ENCODE data around the gene CLINT1. TPM values are rescaled to one million over a fixed set of nuclear protein-coding genes. Genes with fewer than 3 reads are reported as not detected.

CLINT1 gene
- total and polyA plus RNA-seq, 4 experiments from 2014 or later = 70.5 to 88.2 (median 77.4) TPM

DNA sequence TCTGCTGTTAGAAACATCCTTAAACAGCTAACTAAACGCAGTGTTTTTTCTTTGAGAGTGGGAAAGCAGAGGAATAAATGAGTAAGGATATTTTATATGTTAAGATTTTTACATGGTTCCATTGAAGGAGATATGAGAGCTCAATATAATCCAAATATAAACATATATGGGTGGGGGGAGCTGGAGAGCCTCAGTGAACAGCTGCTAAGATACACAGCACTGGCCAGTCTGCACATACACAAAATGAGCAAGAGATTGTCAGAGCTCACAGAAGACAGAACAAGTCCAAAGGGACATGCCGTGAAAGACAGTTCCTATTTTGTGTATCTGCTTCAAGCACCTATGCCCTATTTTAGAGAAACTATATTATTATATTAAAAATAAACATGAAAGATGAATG is 46.9 kb downstream of the CLINT1 start:
- H3K27me3 Mint-ChIP-seq = no peaks in the 10 kb centered on the region
- peaks cover 46 to 75% of the 10 kb centered on the region in 2 donors for H3K36me3 Mint-ChIP-seq
- DNase-seq = no peak

GRCh38 chr5:157808043-157808442 is 50.9 kb downstream of the CLINT1 start:
- no peak for DNase-seq
- Histone ChIP-seq H3K4me3 (ENCODE audit: low read length in 2 of 2) (no peak overlapping the region), H3K27ac (ENCODE audit: low read depth, low read length) (no peak overlapping the region), H3K9me3 (ENCODE audit: control insufficient read depth in 1 of 2, low read length in 2 of 2) (no peaks in the 10 kb centered on the region), H3K27me3 (ENCODE audit: insufficient read depth, low read length) (no peaks in the 10 kb centered on the region), H3K36me3 (ENCODE audit: insufficient read depth, low read length) (peaks cover 59% of the 10 kb centered on the region), H3K4me1 (ENCODE audit: insufficient read depth, low read length) (no peaks in the 10 kb centered on the region)
- no peaks in the 10 kb centered on the region for H3K4me1 Mint-ChIP-seq
- H3K4me3 Mint-ChIP-seq = no peak overlapping the region
- no peak overlapping the region for H3K27ac Mint-ChIP-seq
- ChIA-PET CTCF (ENCODE audit: partially characterized antibody) (interaction anchor here (0.6 to 1.7 kb wide), 3 partner anchors 9 to 141 kb away, joined by 4 to 9 read pairs (median 5); no protein-coding TSS in a partner anchor), POLR2A (ENCODE audit: partially characterized antibody) (no interaction called here)
- H3K27me3 Mint-ChIP-seq = no peaks in the 10 kb centered on the region
- peaks cover 64 to 76% of the 10 kb centered on the region in 2 donors for H3K36me3 Mint-ChIP-seq
- intact Hi-C loops (cut with micrococcal nuclease) = no loop called here
- H3K9me3 Mint-ChIP-seq = no peaks in the 10 kb centered on the region

More for the DNA sequence above, 46.9 kb downstream of the CLINT1 start:
- Histone ChIP-seq H3K36me3 (ENCODE audit: insufficient read depth, low read length) (peaks cover 58% of the 10 kb centered on the region), H3K27ac (ENCODE audit: low read depth, low read length) (no peak overlapping the region), H3K4me3 (ENCODE audit: low read length in 2 of 2) (no peak overlapping the region), H3K27me3 (ENCODE audit: insufficient read depth, low read length) (no peaks in the 10 kb centered on the region), H3K9me3 (ENCODE audit: control insufficient read depth in 1 of 2, low read length in 2 of 2) (no peaks in the 10 kb centered on the region), H3K4me1 (ENCODE audit: insufficient read depth, low read length) (no peaks in the 10 kb centered on the region)
- Mint-ChIP-seq H3K9me3 (no peaks in the 10 kb centered on the region), H3K27ac (no peak overlapping the region), H3K4me3 (no peak overlapping the region), H3K4me1 (peaks cover 0 to 2% (median 0%) of the 10 kb centered on the region in 4 donors)
- ChIA-PET CTCF (ENCODE audit: partially characterized antibody) (interaction anchor here (1.3 to 3.9 kb wide), 4 partner anchors 8 to 183 kb away, joined by 3 to 34 read pairs (median 4); no protein-coding TSS in a partner anchor), POLR2A (ENCODE audit: partially characterized antibody) (no interaction called here)
- intact Hi-C loops (cut with micrococcal nuclease) = no loop called here

GRCh38 chr5:157802736-157803135 is 56.2 kb downstream of the CLINT1 start:
- CTCF ChIA-PET (ENCODE audit: partially characterized antibody) = interaction anchor here (1.1 kb wide), 1 partner anchor 41 kb away, joined by 3 read pairs; no protein-coding TSS in a partner anchor
- no peak overlapping the region for H3K27ac ChIP-seq (ENCODE audit: low read depth, low read length)
- DNase-seq = no peak
- intact Hi-C loops (cut with micrococcal nuclease) = no loop called here
- Mint-ChIP-seq H3K36me3 (peaks cover 46 to 50% of the 10 kb centered on the region in 2 donors), H3K27ac (no peak overlapping the region), H3K4me3 (no peak overlapping the region), H3K9me3 (no peaks in the 10 kb centered on the region), H3K27me3 (no peaks in the 10 kb centered on the region), H3K4me1 (no peaks in the 10 kb centered on the region)
- H3K27me3 ChIP-seq (ENCODE audit: insufficient read depth, low read length) = no peaks in the 10 kb centered on the region
- H3K9me3 ChIP-seq (ENCODE audit: control insufficient read depth in 1 of 2, low read length in 2 of 2) = no peaks in the 10 kb centered on the region
- no peaks in the 10 kb centered on the region for H3K4me1 ChIP-seq (ENCODE audit: insufficient read depth, low read length)
- H3K36me3 ChIP-seq (ENCODE audit: insufficient read depth, low read length) = peaks cover 33% of the 10 kb centered on the region
- no peak overlapping the region for H3K4me3 ChIP-seq (ENCODE audit: low read length in 2 of 2)
- POLR2A ChIA-PET (ENCODE audit: partially characterized antibody) = no interaction called here

DNA sequence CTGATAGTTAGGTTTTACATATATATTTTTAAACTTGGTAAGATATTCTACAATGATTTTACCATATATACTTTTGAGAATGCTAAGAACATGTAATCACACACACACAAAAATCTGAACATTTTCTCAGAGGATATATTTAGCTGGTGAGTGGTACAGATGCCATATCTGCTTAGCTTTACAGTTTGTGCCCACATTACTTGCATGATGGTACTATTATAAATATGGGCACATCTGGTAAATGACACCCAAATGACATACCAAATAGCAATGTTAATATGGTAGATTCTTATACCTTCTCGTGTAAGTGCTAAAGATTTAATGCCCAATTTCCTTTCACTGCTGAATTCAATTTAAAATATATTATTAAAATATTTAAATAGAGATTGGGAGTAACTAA is 58.8 kb downstream of the CLINT1 start:
- Histone ChIP-seq H3K27me3 (ENCODE audit: insufficient read depth, low read length) (no peaks in the 10 kb centered on the region), H3K9me3 (ENCODE audit: control insufficient read depth in 1 of 2, low read length in 2 of 2) (no peaks in the 10 kb centered on the region), H3K27ac (ENCODE audit: low read depth, low read length) (no peak overlapping the region), H3K36me3 (ENCODE audit: insufficient read depth, low read length) (peaks cover 18% of the 10 kb centered on the region), H3K4me1 (ENCODE audit: insufficient read depth, low read length) (no peaks in the 10 kb centered on the region), H3K4me3 (ENCODE audit: low read length in 2 of 2) (no peak overlapping the region)
- intact Hi-C loops (cut with micrococcal nuclease) = no loop called here
- DNase-seq = no peak
- Mint-ChIP-seq H3K4me3 (no peak overlapping the region), H3K27me3 (no peaks in the 10 kb centered on the region), H3K9me3 (no peaks in the 10 kb centered on the region), H3K36me3 (peaks cover 35 to 43% of the 10 kb centered on the region in 2 donors), H3K4me1 (peaks cover 0 to 3% (median 0%) of the 10 kb centered on the region in 4 donors), H3K27ac (no peak overlapping the region)
- ChIA-PET CTCF (ENCODE audit: partially characterized antibody) (interaction anchor here (0.6 to 1.6 kb wide), 2 partner anchors 14 to 148 kb away, joined by 3 read pairs; no protein-coding TSS in a partner anchor), POLR2A (ENCODE audit: partially characterized antibody) (no interaction called here)

DNA sequence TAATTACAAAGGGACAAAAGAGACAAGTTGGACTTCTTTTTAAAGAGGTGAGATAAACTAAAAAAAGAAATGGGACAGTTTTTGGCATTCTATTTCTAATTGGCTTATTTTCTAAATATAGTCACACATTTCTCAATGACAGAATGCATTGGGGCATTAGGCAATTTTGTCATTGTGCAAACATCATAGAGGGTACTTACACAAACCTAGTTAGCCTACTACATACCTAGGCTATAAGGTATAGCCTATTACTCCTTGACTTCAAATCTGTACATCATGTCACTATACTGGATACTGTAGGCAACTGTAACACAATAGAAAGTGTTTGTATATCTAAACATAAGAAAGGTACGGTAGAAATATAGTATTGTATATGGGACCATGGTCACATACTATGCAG is 59.4 kb downstream of the CLINT1 start:
- Histone ChIP-seq H3K36me3 (ENCODE audit: insufficient read depth, low read length) (peaks cover 14% of the 10 kb centered on the region), H3K27me3 (ENCODE audit: insufficient read depth, low read length) (no peaks in the 10 kb centered on the region), H3K9me3 (ENCODE audit: control insufficient read depth in 1 of 2, low read length in 2 of 2) (no peaks in the 10 kb centered on the region), H3K4me1 (ENCODE audit: insufficient read depth, low read length) (no peaks in the 10 kb centered on the region), H3K4me3 (ENCODE audit: low read length in 2 of 2) (no peak overlapping the region), H3K27ac (ENCODE audit: low read depth, low read length) (no peak overlapping the region)
- Mint-ChIP-seq H3K4me1 (peaks cover 0 to 3% (median 0%) of the 10 kb centered on the region in 4 donors), H3K4me3 (no peak overlapping the region), H3K9me3 (no peaks in the 10 kb centered on the region), H3K36me3 (peaks cover 32 to 46% of the 10 kb centered on the region in 2 donors), H3K27ac (peak overlapping the region in 1 of 7 donors; percentile 13), H3K27me3 (no peaks in the 10 kb centered on the region)
- intact Hi-C loops (cut with micrococcal nuclease) = no loop called here
- CTCF ChIA-PET (ENCODE audit: partially characterized antibody) = no interaction called here
- DNase-seq = no peak
- POLR2A ChIA-PET (ENCODE audit: partially characterized antibody) = no interaction called here

DNA sequence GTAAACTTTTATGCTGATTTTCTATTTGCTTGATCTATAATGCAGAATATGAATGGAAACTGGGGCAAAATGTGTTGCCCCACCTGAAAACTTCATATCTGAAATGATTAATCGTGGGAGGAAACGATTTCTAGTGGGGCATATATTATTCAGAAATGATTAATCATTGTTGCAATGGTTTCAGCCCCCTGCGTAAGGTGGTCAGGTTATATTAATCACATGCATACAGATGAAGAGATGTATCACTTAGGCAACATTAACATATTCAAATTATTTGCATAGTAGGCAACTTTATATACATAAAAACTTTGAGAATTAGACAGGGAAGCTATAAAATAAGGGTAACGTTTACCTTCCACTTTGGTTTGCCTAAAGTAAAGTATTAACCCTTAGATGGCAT is 65.6 kb downstream of the CLINT1 start:
- intact Hi-C loops (cut with micrococcal nuclease) = no loop called here
- H3K27me3 Mint-ChIP-seq = no peaks in the 10 kb centered on the region
- H3K36me3 Mint-ChIP-seq = peaks cover 34 to 71% of the 10 kb centered on the region in 2 donors
- DNase-seq = no peak
- H3K27ac Mint-ChIP-seq = no peak overlapping the region
- no peaks in the 10 kb centered on the region for H3K9me3 ChIP-seq (ENCODE audit: control insufficient read depth in 1 of 2, low read length in 2 of 2)
- H3K27ac ChIP-seq (ENCODE audit: low read depth, low read length) = no peak overlapping the region
- peaks cover 14% of the 10 kb centered on the region for H3K36me3 ChIP-seq (ENCODE audit: insufficient read depth, low read length)
- H3K9me3 Mint-ChIP-seq = no peaks in the 10 kb centered on the region
- H3K4me3 ChIP-seq (ENCODE audit: low read length in 2 of 2) = no peak overlapping the region
- no peaks in the 10 kb centered on the region for H3K4me1 ChIP-seq (ENCODE audit: insufficient read depth, low read length)
- H3K4me3 Mint-ChIP-seq = no peak overlapping the region
- H3K27me3 ChIP-seq (ENCODE audit: insufficient read depth, low read length) = no peaks in the 10 kb centered on the region
- CTCF ChIA-PET (ENCODE audit: partially characterized antibody) = interaction anchor here (1.3 to 1.5 kb wide), 2 partner anchors 31 to 75 kb away, joined by 3 read pairs; no protein-coding TSS in a partner anchor
- POLR2A ChIA-PET (ENCODE audit: partially characterized antibody) = interaction anchor here (0.9 kb wide), 1 partner anchor 11 kb away, joined by 3 read pairs; no protein-coding TSS in a partner anchor
- H3K4me1 Mint-ChIP-seq = peaks cover 0 to 3% (median 2%) of the 10 kb centered on the region in 4 donors

GRCh38 chr5:157785801-157786200 is 73.1 kb downstream of the CLINT1 start:
- no peak for DNase-seq
- H3K36me3 Mint-ChIP-seq = peaks cover 28 to 51% of the 10 kb centered on the region in 2 donors
- H3K9me3 Mint-ChIP-seq = no peaks in the 10 kb centered on the region
- H3K36me3 ChIP-seq (ENCODE audit: insufficient read depth, low read length) = peaks cover 14% of the 10 kb centered on the region
- H3K4me3 Mint-ChIP-seq = no peak overlapping the region
- H3K4me1 Mint-ChIP-seq = no peaks in the 10 kb centered on the region
- H3K27ac ChIP-seq (ENCODE audit: low read depth, low read length) = no peak overlapping the region
- no peak overlapping the region for H3K4me3 ChIP-seq (ENCODE audit: low read length in 2 of 2)
- intact Hi-C loops (cut with micrococcal nuclease) = no loop called here
- H3K27me3 Mint-ChIP-seq = no peaks in the 10 kb centered on the region
- H3K4me1 ChIP-seq (ENCODE audit: insufficient read depth, low read length) = no peaks in the 10 kb centered on the region
- no peak overlapping the region for H3K27ac Mint-ChIP-seq
- no peaks in the 10 kb centered on the region for H3K9me3 ChIP-seq (ENCODE audit: control insufficient read depth in 1 of 2, low read length in 2 of 2)
- ChIA-PET CTCF (ENCODE audit: partially characterized antibody) (interaction anchor here (0.9 kb wide), 1 partner anchor 209 kb away, joined by 3 read pairs; no protein-coding TSS in a partner anchor), POLR2A (ENCODE audit: partially characterized antibody) (no interaction called here)
- no peaks in the 10 kb centered on the region for H3K27me3 ChIP-seq (ENCODE audit: insufficient read depth, low read length)

All from CD4-positive, alpha-beta memory T cell (primary cell).